ENCODE results near the gene B3GALT6.
"Not testable (repeated sequence)": the region's sequence is repeated elsewhere in the genome, so short reads cannot be mapped to it uniquely, and the experiment has no call there.

B3GALT6 gene

DNA sequence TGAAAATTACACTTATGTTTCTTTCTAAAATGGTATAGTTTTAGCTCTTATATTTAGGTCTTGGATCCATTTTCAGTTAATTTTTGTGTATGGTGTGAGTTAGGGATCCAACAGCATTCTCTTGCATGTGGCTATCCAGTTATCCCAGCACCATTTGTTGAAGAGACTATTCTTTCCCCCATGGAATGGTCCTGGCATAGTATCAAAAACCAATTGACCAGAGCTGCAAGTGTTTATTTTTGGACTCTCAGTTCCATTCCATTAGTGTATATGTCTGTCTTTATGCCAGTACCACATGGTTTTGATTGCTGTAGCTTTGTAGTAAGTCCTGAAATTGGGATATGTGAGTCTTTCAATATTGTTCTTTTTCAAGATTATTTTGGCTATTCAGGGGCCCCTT is 44.1 kb upstream of the B3GALT6 start:
- TF ChIP-seq, protein P1, sequence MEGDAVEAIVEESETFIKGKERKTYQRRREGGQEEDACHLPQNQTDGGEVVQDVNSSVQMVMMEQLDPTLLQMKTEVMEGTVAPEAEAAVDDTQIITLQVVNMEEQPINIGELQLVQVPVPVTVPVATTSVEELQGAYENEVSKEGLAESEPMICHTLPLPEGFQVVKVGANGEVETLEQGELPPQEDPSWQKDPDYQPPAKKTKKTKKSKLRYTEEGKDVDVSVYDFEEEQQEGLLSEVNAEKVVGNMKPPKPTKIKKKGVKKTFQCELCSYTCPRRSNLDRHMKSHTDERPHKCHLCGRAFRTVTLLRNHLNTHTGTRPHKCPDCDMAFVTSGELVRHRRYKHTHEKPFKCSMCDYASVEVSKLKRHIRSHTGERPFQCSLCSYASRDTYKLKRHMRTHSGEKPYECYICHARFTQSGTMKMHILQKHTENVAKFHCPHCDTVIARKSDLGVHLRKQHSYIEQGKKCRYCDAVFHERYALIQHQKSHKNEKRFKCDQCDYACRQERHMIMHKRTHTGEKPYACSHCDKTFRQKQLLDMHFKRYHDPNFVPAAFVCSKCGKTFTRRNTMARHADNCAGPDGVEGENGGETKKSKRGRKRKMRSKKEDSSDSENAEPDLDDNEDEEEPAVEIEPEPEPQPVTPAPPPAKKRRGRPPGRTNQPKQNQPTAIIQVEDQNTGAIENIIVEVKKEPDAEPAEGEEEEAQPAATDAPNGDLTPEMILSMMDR (IDR thresholded peaks at IDR 0.05; ENCODE audit: borderline replicate concordance, control extremely low read depth, extremely low read depth, insufficient read depth, missing control alignments): no peak
- no peak for DNase-seq (ENCODE audit: low spot score)
- in situ Hi-C loops (cut with MboI; ENCODE audit: low sequenced_read_pairs, unreplicated experiment): no loop called here

DNA sequence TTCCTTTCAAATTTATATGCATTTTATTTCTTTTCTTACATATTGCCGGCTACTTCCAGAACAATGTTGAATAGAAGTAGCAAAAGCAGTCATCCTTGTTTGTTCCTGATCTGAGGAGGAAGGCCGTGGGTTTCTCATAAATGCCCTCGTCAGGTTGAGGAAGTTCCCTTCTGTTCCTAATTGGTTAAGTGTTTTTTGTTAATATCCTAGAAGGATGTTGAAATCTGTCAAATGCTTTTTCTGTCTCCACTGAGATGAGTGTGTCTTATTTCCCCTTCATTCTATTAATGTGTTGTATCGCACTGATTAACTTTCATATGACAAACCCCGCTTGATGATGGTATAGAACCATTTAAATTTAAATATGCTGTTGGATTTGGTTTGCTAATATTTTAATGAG is 42.9 kb upstream of the B3GALT6 start:
- TF ChIP-seq, protein P1 (IDR thresholded peaks at IDR 0.05; ENCODE audit: borderline replicate concordance, control extremely low read depth, extremely low read depth, insufficient read depth, missing control alignments): no peak
- no peak for DNase-seq (ENCODE audit: low spot score)
- in situ Hi-C loops (cut with MboI; ENCODE audit: low sequenced_read_pairs, unreplicated experiment): no loop called here

DNA sequence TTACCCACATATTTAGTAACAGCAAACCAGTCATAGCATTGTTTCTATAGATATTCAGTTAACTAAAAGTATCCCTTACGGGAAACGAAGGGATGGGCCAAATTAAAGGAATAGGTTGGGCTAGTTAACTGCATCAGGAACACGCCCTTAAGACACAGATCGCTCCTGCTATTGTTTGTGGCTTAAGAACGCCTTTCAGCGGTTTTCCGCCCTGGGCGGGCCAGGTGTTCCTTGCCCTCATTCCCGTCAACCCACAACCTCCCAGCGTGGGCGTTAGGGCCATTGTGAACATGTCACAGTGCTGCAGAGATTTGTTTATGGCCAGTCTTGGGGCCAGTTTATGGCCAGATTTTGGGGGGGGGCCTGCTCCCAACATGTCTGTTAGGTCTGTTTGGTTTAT is 40.3 kb upstream of the B3GALT6 start:
- in situ Hi-C loops (cut with MboI; ENCODE audit: low sequenced_read_pairs, unreplicated experiment): no loop called here
- TF ChIP-seq, protein P1 (IDR thresholded peaks at IDR 0.05; ENCODE audit: borderline replicate concordance, control extremely low read depth, extremely low read depth, insufficient read depth, missing control alignments): no peak
- no peak for DNase-seq (ENCODE audit: low spot score)

DNA sequence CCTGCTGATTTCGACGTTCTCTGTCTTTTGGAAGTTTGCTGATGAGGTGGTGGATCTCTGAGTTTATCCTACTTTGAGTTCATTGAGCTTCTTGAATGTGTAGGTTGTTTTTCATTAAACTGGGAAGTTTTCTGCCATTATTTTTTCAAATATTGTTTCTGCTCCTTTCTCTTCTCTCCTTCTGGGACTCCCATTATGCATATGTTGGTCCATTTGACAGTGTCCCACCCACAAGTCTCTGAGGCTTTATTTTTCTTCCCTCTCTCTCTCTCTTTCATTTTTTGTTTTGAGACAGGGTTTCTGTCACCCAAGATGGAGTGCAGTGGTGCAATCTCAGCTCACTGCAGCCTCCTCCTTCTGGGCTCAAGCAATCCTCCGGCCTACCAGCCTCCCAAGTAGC is 37.3 kb upstream of the B3GALT6 start:
- DNase-seq (ENCODE audit: low spot score): no peak
- in situ Hi-C loops (cut with MboI; ENCODE audit: low sequenced_read_pairs, unreplicated experiment): no loop called here
- TF ChIP-seq, protein P1 (IDR thresholded peaks at IDR 0.05; ENCODE audit: borderline replicate concordance, control extremely low read depth, extremely low read depth, insufficient read depth, missing control alignments): no peak

DNA sequence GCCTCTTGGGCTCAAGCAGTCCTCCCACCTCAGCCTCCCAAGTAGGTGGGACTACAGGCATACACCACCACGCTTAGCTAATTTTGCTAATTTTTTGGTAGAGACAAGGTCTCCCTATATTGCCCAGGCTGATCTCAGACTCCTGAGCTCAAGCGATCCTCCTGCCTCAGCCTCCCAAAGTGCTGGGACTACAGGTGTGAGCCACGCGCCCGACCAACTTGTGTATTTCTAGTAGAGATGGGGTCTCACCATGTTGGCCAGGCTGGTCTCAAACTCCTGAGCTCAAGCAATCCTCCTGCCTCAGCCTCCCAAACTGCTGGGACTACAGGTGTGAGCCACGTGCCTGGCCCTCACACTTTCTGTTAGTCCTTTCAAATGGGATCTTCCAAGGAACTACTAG is 36.3 kb upstream of the B3GALT6 start:
- DNase-seq (ENCODE audit: low spot score); in situ Hi-C loops (cut with MboI; ENCODE audit: low sequenced_read_pairs, unreplicated experiment): not testable (repeated sequence)

DNA sequence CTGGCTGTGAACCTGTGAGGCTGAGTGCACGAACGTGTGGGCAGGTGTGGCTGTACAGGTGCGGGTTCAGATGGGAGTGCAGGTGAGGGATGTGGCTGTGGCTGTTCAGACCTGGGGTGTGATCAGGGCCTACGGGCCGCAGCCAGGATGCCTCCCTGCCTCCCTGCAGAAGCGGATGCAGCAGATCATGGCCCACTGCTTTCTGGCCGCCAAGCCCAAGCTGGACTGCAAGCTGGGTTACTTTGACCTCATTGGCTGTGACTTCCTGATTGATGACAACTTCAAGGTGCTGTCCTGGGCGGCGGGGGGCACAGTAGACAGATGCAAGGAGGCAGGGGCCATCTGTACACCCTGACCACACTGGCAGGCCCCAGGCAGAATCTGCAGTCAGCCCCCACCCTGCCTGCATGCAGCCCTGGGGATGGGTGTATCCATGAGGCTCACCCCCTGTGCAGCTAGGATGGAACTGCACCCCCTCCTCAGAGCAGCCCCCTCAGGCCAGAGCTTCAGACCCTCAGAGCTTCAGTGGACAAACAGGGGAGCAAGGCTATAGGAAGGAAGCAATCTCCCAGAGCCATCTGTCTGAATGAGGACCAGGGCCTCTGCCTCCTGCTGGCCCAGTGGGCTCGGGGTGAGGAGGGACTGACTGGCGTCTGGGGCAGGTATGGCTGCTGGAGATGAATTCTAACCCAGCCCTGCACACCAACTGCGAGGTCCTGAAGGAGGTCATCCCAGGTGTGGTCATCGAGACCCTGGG is 35.4 kb upstream of the B3GALT6 start:
- DNase-seq (ENCODE audit: low spot score): no peak
- TF ChIP-seq, protein P1 (IDR thresholded peaks at IDR 0.05; ENCODE audit: borderline replicate concordance, control extremely low read depth, extremely low read depth, insufficient read depth, missing control alignments): no peak
- in situ Hi-C loops (cut with MboI; ENCODE audit: low sequenced_read_pairs, unreplicated experiment): no loop called here

DNA sequence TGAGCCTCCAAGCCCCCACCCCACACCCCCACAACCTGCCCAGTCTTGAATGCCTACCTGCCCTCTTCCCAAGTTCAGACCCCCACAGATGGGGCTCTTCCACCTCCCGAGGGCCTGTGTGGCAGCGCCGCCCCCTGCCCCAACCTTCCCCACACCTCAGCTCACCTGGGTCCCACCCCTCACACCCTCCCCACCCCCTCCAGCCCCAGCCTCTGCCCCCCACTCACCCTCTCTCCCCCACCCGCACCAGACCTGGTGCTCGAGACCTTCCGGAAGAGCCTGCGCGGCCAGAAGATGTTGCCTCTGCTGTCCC is 34.9 kb upstream of the B3GALT6 start:
- no peak for DNase-seq (ENCODE audit: low spot score)
- in situ Hi-C loops (cut with MboI; ENCODE audit: low sequenced_read_pairs, unreplicated experiment): no loop called here
- TF ChIP-seq, protein P1 (IDR thresholded peaks at IDR 0.05; ENCODE audit: borderline replicate concordance, control extremely low read depth, extremely low read depth, insufficient read depth, missing control alignments): no peak
